ENCODE data around the gene MOB1B.
"Not testable (repeated sequence)": the region's sequence is repeated elsewhere in the genome, so short reads cannot be mapped to it uniquely, and the experiment has no call there.

The MOB1B gene

GRCh38 chr4:71020611-71021010 is 118.4 kb downstream of the MOB1B start:
- H3K27ac ChIP-seq = no peak overlapping the region
- no peak for TF ChIP-seq CTCF (IDR thresholded peaks at IDR 0.05)
- TF ChIP-seq ZFX (IDR thresholded peaks at IDR 0.05; ENCODE audit: borderline replicate concordance) = no peak

GRCh38 chr4:71025654-71026053 is 123.5 kb downstream of the MOB1B start:
- no peak overlapping the region for H3K27ac ChIP-seq
- TF ChIP-seq CTCF (IDR thresholded peaks at IDR 0.05) = no peak
- no peak for TF ChIP-seq ZFX (IDR thresholded peaks at IDR 0.05; ENCODE audit: borderline replicate concordance)

- TF ChIP-seq ZFX (IDR thresholded peaks at IDR 0.05; ENCODE audit: borderline replicate concordance) (no peak), CTCF (IDR thresholded peaks at IDR 0.05) (no peak)
- no peak overlapping the region for H3K27ac ChIP-seq
These were observed 123.9 kb downstream of the MOB1B start for GRCh38 chr4:71026086-71026485.

- H3K27ac ChIP-seq = no peak overlapping the region
- TF ChIP-seq ZFX (IDR thresholded peaks at IDR 0.05; ENCODE audit: borderline replicate concordance) (no peak), CTCF (IDR thresholded peaks at IDR 0.05) (no peak)
These were observed 125.4 kb downstream of the MOB1B start for GRCh38 chr4:71027611-71028010.

- H3K27ac ChIP-seq = no peak overlapping the region
- TF ChIP-seq CTCF (IDR thresholded peaks at IDR 0.05) (no peak), ZFX (IDR thresholded peaks at IDR 0.05; ENCODE audit: borderline replicate concordance) (no peak)
These were observed 127.3 kb downstream of the MOB1B start for GRCh38 chr4:71029504-71029903.

- H3K27ac ChIP-seq = not testable (repeated sequence)
These were observed 129.9 kb downstream of the MOB1B start for GRCh38 chr4:71032106-71032505.
